ENCODE data around the gene NGEF. TPM values are rescaled to one million over a fixed set of nuclear protein-coding genes. Genes with fewer than 3 reads are reported as not detected.

Gene NGEF
- polyA plus RNA-seq, 1 experiment, result 0.10 TPM

DNA sequence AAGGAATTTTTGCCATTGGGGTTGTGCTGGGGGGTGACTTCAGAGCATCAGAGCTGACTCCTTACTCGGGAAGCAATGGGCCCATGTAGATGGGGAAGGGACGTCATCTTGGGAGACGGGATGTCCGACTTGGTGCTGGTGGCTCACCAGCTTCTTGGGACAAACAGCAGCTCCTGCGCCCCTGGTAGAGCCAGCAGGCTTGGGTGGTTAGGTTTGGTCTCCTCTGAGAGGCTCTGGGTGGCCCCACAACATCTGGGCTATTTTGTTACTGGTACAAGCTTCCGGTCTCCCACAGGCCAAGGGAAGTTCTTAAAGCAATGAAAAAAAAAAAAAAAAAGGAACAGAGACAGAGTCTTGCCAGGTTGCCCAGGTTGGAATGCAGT, 1.8 kb downstream of the NGEF start:
- Histone ChIP-seq H3K27me3 (ENCODE audit: control insufficient read depth, insufficient read depth, low read length) (peaks cover 17% of the 10 kb centered on the region), H3K9me3 (ENCODE audit: control insufficient read depth, insufficient read depth, low read length) (no peaks in the 10 kb centered on the region), H3K4me3 (ENCODE audit: low read depth, low read length) (no peak overlapping the region), H3K27ac (ENCODE audit: low read depth, low read length) (no peak overlapping the region)
- POLR2A ChIA-PET, result no interaction called here
- CTCF ChIA-PET, result interaction anchor here (1.3 kb wide), 1 partner anchor 43 kb away, joined by 5 read pairs; no protein-coding TSS in a partner anchor
- TF ChIP-seq, protein P1, sequence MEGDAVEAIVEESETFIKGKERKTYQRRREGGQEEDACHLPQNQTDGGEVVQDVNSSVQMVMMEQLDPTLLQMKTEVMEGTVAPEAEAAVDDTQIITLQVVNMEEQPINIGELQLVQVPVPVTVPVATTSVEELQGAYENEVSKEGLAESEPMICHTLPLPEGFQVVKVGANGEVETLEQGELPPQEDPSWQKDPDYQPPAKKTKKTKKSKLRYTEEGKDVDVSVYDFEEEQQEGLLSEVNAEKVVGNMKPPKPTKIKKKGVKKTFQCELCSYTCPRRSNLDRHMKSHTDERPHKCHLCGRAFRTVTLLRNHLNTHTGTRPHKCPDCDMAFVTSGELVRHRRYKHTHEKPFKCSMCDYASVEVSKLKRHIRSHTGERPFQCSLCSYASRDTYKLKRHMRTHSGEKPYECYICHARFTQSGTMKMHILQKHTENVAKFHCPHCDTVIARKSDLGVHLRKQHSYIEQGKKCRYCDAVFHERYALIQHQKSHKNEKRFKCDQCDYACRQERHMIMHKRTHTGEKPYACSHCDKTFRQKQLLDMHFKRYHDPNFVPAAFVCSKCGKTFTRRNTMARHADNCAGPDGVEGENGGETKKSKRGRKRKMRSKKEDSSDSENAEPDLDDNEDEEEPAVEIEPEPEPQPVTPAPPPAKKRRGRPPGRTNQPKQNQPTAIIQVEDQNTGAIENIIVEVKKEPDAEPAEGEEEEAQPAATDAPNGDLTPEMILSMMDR (IDR thresholded peaks at IDR 0.05; ENCODE audit: low read depth, low read length), result no peak
- DNase-seq (ENCODE audit: low read depth, low spot score), result no peak

DNA sequence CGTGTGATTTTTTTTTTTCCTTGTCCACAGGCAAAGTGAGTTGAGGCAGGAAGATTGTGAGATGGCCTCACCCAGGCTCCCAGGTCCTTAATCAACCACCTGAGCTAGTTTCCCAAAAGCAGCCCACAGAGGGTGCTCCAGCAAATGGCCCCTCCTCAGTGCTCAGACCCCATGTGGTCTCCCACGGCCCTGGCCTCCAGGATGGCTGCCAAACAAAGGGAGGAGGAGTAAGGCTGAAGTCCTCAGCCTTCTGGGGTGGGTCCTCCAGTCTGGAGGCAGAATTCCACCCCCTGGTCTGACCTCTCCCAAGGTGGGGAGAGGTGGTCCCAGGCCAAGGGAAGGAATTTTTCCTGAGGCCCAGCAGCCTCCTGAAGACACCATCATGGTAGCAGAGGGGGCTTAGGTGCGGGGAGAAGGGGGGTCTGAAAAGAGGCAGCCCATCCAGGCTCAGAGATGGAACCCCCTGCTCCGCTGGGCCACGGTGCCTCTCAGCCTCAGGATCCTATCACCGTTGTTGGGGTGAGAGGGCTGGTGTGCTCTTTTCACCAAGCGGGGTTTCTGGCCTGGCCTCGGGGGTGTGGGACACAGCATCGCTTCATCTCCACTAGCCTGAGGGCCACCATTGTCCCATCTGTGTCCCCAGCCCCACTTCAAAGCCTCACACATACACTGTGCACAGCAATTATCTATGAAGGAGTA, 2.3 kb downstream of the NGEF start:
- TF ChIP-seq, protein P1 (IDR thresholded peaks at IDR 0.05; ENCODE audit: low read depth, low read length), result no peak
- Histone ChIP-seq H3K4me3 (ENCODE audit: low read depth, low read length) (no peak overlapping the region), H3K27me3 (ENCODE audit: control insufficient read depth, insufficient read depth, low read length) (peaks cover 18% of the 10 kb centered on the region), H3K27ac (ENCODE audit: low read depth, low read length) (no peak overlapping the region), H3K9me3 (ENCODE audit: control insufficient read depth, insufficient read depth, low read length) (no peaks in the 10 kb centered on the region)
- DNase-seq (ENCODE audit: low read depth, low spot score), result no peak
- POLR2A ChIA-PET, result no interaction called here
- CTCF ChIA-PET, result interaction anchor here (1.3 kb wide), 1 partner anchor 44 kb away, joined by 5 read pairs; no protein-coding TSS in a partner anchor

DNA sequence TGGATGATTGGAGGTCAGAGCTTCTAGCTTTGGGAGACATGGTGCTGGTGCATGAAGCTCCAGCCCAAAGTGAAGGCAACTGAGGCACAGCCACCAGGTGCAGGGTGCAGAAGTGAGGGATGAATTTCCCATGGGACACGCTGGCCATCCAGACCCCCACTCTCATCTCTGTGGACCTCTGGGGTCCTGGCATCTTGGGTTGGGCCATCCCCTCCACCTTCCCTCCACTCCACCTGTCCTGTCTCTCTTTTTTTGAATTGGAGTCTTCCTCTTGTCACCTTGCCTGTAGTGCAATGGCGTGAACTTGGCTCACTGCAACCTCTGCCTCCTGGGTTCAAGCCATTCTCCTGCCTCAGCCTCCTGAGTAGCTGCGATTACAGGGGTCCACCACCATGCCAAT, 3.4 kb downstream of the NGEF start:
- ChIA-PET CTCF (no interaction called here), POLR2A (no interaction called here)
- H3K9me3 ChIP-seq (ENCODE audit: control insufficient read depth, insufficient read depth, low read length), result no peaks in the 10 kb centered on the region
- DNase-seq (ENCODE audit: low read depth, low spot score), result no peak
- H3K27ac ChIP-seq (ENCODE audit: low read depth, low read length), result no peak overlapping the region
- H3K27me3 ChIP-seq (ENCODE audit: control insufficient read depth, insufficient read depth, low read length), result peaks cover 18% of the 10 kb centered on the region
- TF ChIP-seq, protein P1 (IDR thresholded peaks at IDR 0.05; ENCODE audit: low read depth, low read length), result no peak
- H3K4me3 ChIP-seq (ENCODE audit: low read depth, low read length), result no peak overlapping the region

DNA sequence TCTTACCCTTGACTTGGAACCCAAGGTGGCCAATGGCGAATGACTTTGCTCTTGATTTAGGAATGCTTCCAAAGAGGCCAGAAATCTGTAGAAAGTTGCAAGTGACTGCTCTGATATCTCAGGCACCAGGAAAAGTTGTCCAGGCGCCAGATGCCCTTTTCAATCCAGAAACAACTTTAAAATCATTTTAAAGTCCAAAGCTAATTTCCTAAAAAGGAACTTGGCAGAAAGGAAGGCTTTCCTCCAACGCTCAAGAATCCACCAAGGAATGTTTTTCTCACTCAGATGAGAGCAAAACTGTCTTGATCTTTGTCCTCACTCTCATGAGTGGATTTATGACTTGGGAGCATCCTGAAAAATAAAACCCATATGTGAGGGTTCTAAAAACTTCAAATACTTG, 5.3 kb downstream of the NGEF start:
- no peak overlapping the region for H3K27ac ChIP-seq (ENCODE audit: low read depth, low read length)
- H3K9me3 ChIP-seq (ENCODE audit: control insufficient read depth, insufficient read depth, low read length), result no peaks in the 10 kb centered on the region
- TF ChIP-seq, protein P1 (IDR thresholded peaks at IDR 0.05; ENCODE audit: low read depth, low read length), result no peak
- CTCF ChIA-PET, result interaction anchor here (0.6 to 1.8 kb wide), 3 partner anchors 22 to 171 kb away, joined by 3 to 5 read pairs (median 4); no protein-coding TSS in a partner anchor
- DNase-seq (ENCODE audit: low read depth, low spot score), result no peak
- peaks cover 22% of the 10 kb centered on the region for H3K27me3 ChIP-seq (ENCODE audit: control insufficient read depth, insufficient read depth, low read length)
- POLR2A ChIA-PET, result no interaction called here
- no peak overlapping the region for H3K4me3 ChIP-seq (ENCODE audit: low read depth, low read length)

DNA sequence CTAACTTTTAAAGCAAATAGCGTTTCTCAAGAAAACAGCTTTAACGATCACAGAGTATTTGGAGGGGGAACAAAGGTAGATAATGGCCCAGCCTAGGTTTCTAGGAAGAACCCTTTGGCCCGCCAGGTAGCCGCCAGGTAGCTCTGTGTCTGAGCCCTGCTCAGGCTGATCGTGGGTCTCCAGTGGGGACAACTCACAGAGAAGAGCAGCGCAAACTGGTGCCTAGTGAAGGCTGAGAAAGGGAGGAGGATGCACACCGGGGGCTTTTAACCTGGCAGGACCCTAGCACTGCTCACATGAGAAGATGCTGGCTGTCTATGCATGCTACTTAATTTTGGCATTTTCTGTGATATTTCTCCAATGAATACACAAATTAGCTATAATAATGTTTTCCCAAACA, 5.8 kb downstream of the NGEF start:
- H3K27ac ChIP-seq (ENCODE audit: low read depth, low read length), result no peak overlapping the region
- ChIA-PET POLR2A (no interaction called here), CTCF (interaction anchor here (0.6 to 1.8 kb wide), 3 partner anchors 22 to 171 kb away, joined by 3 to 5 read pairs (median 4); no protein-coding TSS in a partner anchor)
- no peak overlapping the region for H3K4me3 ChIP-seq (ENCODE audit: low read depth, low read length)
- TF ChIP-seq, protein P1 (IDR thresholded peaks at IDR 0.05; ENCODE audit: low read depth, low read length), result no peak
- no peak for DNase-seq (ENCODE audit: low read depth, low spot score)
- H3K9me3 ChIP-seq (ENCODE audit: control insufficient read depth, insufficient read depth, low read length), result no peaks in the 10 kb centered on the region
- peaks cover 22% of the 10 kb centered on the region for H3K27me3 ChIP-seq (ENCODE audit: control insufficient read depth, insufficient read depth, low read length)

Data from AG04450 (cell line).